ENCODE measurements around the gene PTCHD1. TPM values are rescaled to one million over a fixed set of nuclear protein-coding genes. Genes with fewer than 3 reads are reported as not detected.

The PTCHD1 gene
- total RNA-seq, 2 donors from 2014 or later = under 0.01 TPM; not detected in 1

- H3K36me3 ChIP-seq (replicated peaks in 1 of 2; ENCODE audit: insufficient read depth in 1 of 2, low read depth in 2 of 2) = no peaks in the 10 kb centered on the region
- DNase-seq = no peak
- no peak overlapping the region for H3K4me3 ChIP-seq
- no peaks in the 10 kb centered on the region for H3K4me1 ChIP-seq
- WGBS, 2 donors = 43 to 52% methylated on average over 3 of the region's 3 CpGs
- ATAC-seq = no peak
- no peaks in the 10 kb centered on the region for H3K9me3 ChIP-seq
- no peak overlapping the region for H3K27ac ChIP-seq
- TF ChIP-seq POLR2A (IDR thresholded peaks at IDR 0.05) = no peak
- TF ChIP-seq CTCF (IDR thresholded peaks at IDR 0.05) = no peak
- no peaks in the 10 kb centered on the region for H3K27me3 ChIP-seq
- intact Hi-C loops (cut with DNase I) = no loop called here
These were observed 116.6 kb downstream of the PTCHD1 start for GRCh38 chrX:23451266-23451665.

Measured in body of pancreas (tissue), 4 donors.